Retinal pigment epithelial cell (primary cell): ENCODE results near the gene SOX9.
"Not testable (repeated sequence)": the region's sequence is repeated elsewhere in the genome, so short reads cannot be mapped to it uniquely, and the experiment has no call there.

Source experiments
- DNase-seq: peaks from one replicate; pipeline ENCODE4 v3.0.0-alpha.2; 2010; ENCODE audit warnings: low read depth
- H3K4me3 ChIP-seq: 2 replicates; pipeline ENCODE4 v1.5.1; 2011; ENCODE audit warnings: mild to moderate bottlenecking, low read length, control low read depth, moderate library complexity
- CTCF ChIP-seq: conservative IDR thresholded peaks from 2 replicates; pipeline ENCODE4 v1.5.1; 2011; ENCODE audit warnings: low read depth, low read length, control low read depth, inconsistent platforms

SOX9 gene

GRCh38 chr17:72139212-72139611 is 18.4 kb downstream of the SOX9 start:
- TF ChIP-seq CTCF = no peak
- no peak overlapping the region for H3K4me3 ChIP-seq
- DNase-seq = no peak

DNA sequence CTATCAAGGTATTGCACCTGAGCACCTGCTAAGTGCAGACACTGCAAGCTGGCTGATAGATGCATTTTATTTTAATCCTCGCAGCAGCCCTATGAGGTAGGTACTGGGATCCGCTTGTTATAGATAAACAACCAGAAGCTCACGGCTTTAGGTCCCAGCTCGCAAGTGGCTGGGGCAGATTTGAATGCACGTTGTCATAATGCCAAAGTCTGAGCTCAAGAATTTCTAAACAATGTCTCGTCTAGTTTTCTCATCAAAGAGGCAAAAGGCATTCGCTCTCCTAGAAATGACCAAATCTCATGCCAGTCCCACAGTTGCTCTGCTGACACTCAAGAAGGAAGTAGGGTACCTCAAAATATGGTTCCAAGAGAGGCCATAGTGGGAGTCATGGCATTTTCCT is 20.5 kb downstream of the SOX9 start:
- H3K4me3 ChIP-seq = no peak overlapping the region
- TF ChIP-seq CTCF = no peak
- DNase-seq = no peak

- not testable (repeated sequence) for H3K4me3 ChIP-seq, DNase-seq
Measured at GRCh38 chr17:72142097-72142496, 21.3 kb downstream of the SOX9 start.

DNA sequence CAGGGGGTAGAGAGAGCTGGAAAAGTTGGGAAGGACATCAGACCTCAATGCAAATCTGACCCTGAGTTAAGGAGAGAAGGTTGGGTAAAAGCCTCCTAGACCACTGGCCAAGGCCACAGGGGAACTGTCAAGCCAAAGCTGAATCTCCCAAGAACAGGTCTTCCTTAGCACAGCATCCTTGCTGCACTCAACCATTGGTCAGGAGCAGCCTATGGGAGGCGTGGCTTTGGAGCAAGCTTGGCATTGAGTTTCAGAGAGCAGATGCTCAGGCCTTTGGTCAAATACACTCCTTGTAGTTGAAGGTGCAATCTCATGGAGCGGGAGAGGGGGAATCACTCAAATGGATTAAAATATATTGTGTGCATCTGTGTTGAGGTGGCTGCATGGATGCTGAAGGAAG is 21.8 kb downstream of the SOX9 start:
- no peak for TF ChIP-seq CTCF
- H3K4me3 ChIP-seq = no peak overlapping the region

DNA sequence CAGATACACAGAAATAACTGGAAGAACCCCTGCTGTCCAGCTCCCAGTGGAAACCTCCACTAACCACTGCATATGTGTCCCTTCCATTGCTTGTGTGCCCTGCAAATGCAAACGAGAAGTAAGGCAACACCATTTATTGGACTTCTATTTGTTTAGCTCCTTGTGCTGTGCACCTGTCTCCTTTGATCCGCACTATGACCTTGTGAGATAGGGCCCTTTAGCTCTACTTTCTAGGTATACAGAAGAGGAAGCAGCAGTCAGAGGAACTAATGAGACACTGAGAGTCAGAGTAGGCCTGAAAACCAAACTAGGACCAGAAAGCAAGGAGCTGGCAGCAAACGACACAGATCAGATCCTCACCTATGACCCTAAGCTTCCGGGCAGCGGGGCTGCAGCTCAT is 22.4 kb downstream of the SOX9 start:
- no peak overlapping the region for H3K4me3 ChIP-seq
- no peak for DNase-seq
- TF ChIP-seq CTCF = no peak

More for the DNA sequence above, 21.8 kb downstream of the SOX9 start:
- no peak for DNase-seq

- TF ChIP-seq CTCF = no peak
- no peak for DNase-seq
- H3K4me3 ChIP-seq = no peak overlapping the region
Measured at GRCh38 chr17:72144101-72144500, 23.3 kb downstream of the SOX9 start.

DNA sequence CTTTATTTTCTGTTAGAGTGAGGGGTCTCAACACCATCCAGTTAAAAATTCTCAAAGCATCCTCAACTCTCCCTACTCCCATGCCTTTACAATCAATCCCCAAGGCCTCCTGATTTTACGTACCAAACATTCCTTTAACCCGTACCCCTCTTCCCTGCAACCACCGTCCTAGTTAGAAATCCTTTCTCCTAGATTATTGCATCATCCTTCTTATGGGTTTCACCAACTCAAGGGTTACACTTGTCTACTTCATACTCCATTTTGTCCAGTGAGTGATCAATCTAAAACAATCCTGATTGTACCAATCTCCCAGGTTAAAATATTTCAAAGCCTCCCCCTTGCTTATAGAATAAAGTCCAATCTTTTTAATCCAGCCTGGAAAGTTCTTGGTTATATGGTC is 24.7 kb downstream of the SOX9 start:
- no peak for DNase-seq
- H3K4me3 ChIP-seq = no peak overlapping the region
- TF ChIP-seq CTCF = no peak

- no peak for TF ChIP-seq CTCF
- H3K4me3 ChIP-seq = no peak overlapping the region
- no peak for DNase-seq
Measured at GRCh38 chr17:72145962-72146361, 25.1 kb downstream of the SOX9 start.
